Mammary epithelial cell (primary cell): Measurements from ENCODE around the gene SORCS2.

ENCODE experiments used
- CTCF ChIP-seq, 2 donors: IDR thresholded peaks in 1 of 2; conservative IDR thresholded peaks in 1 of 2; 2 replicates each; pipeline ENCODE4 v1.5.1; 2011 to 2012; ENCODE audit warnings: inconsistent platforms in 2 of 2, low read length in 2 of 2, mild to moderate bottlenecking in 2 of 2, control low read depth in 1 of 2, low read depth in 1 of 2; ENCODE audit not compliant: insufficient read depth in 1 of 2; ENCODE audit errors: extremely low read depth in 1 of 2
- EZH2 ChIP-seq: IDR thresholded peaks from 2 replicates; pipeline ENCODE4 v1.6.1; 2012; ENCODE audit warnings: low read length, inconsistent platforms, borderline replicate concordance

GRCh38 chr4:7367406-7367805, 175.1 kb downstream of the SORCS2 start:
- no peak for TF ChIP-seq CTCF (conservative IDR thresholded peaks at IDR 0.05 in 1 of 2, IDR thresholded peaks at IDR 0.05 in 1 of 2; ENCODE audit: extremely low read depth in 1 of 2, insufficient read depth in 1 of 2, low read depth in 1 of 2, low read length in 2 of 2)
- no peak for TF ChIP-seq EZH2
